A549 (cell line): ENCODE data around the gene C16orf89. TPM values are rescaled to one million over a fixed set of nuclear protein-coding genes. Genes with fewer than 3 reads are reported as not detected.

Source experiments
- ATAC-seq, 2 experiments: fragments of 200-7000 bp in 1 of 2; fragments of >200 bp in 1 of 2; cut with Nextera tagmentation in 1 of 2; cut with Tn5 transposase in 1 of 2; 3 replicates each; pipeline versions ENCODE4 v1.8.0 to v1.9.1; 2018 to 2020; ENCODE audit warnings: mild to moderate bottlenecking in 1 of 2, moderate library complexity in 1 of 2
- CTCF ChIA-PET: fragments of 300-600 bp; sonication (Branson Sonifier 250); formaldehyde crosslinking; extraction: SDS; loops from one replicate; lab custom pipeline; 2021; ENCODE audit warnings: antibody characterized with exemption, inconsistent platforms; lab: Yijun Ruan, JAX
- POLR2A ChIA-PET: fragments of 350-600 bp; formaldehyde crosslinking; extraction: SDS; loops from one replicate; lab custom pipeline; 2021; ENCODE audit warnings: antibody characterized with exemption, inconsistent platforms; lab: Yijun Ruan, JAX
- DNase-seq, 2 experiments: peaks; one replicate each; pipeline versions ENCODE4 v3.0.0 to v3.0.0-alpha.2; 2011 to 2016; ENCODE audit warnings: low read depth in 1 of 2, low spot score in 1 of 2
- FAIRE-seq: peaks from 2 replicates; lab custom pipeline; 2011; peaks lifted over from hg19 to GRCh38; lab: Jason Lieb, UNC
- H3K27ac ChIP-seq, 2 experiments: fragments of >200 bp; sonication (Bioruptor Twin); formaldehyde crosslinking; 3 replicates each; pipeline ENCODE4 v1.5.1; 2016 to 2017
- H3K4me1 ChIP-seq: fragments of >200 bp; sonication (Bioruptor Twin); formaldehyde crosslinking; 3 replicates; pipeline ENCODE4 v1.6.1; 2016
- H3K4me2 ChIP-seq: fragments of >200 bp; sonication (Bioruptor Twin); formaldehyde crosslinking; 3 replicates; pipeline ENCODE4 v1.6.1; 2016
- H3K4me3 ChIP-seq: fragments of >200 bp; sonication (Bioruptor Twin); formaldehyde crosslinking; 3 replicates; pipeline ENCODE4 v1.5.1; 2016
- H3K9me3 ChIP-seq: fragments of >200 bp; sonication (Bioruptor Twin); formaldehyde crosslinking; 3 replicates; pipeline ENCODE4 v1.6.1; 2016
- CEBPB ChIP-seq, 2 experiments: fragments of >200 bp in 1 of 2; sonication (Bioruptor Twin) in 1 of 2; formaldehyde crosslinking in 1 of 2; IDR thresholded peaks; 2 replicates each; pipeline ENCODE4 v1.6.1; 2012 to 2016
- CHD2 ChIP-seq: fragments of 150-350 bp; IDR thresholded peaks from 2 replicates; pipeline ENCODE4 v1.6.1; 2014; ENCODE audit warnings: low read length; ENCODE audit not compliant: partially characterized antibody
- CHD4 ChIP-seq: fragments of 200-600 bp; sonication (generic); IDR thresholded peaks from 2 replicates; pipeline ENCODE4 v1.6.1; 2016; ENCODE audit warnings: antibody characterized with exemption, mild to moderate bottlenecking, borderline replicate concordance
- EHMT2 ChIP-seq: fragments of 200-600 bp; sonication (generic); IDR thresholded peaks from 2 replicates; pipeline ENCODE4 v1.6.1; 2016; ENCODE audit warnings: antibody characterized with exemption, low read depth, mild to moderate bottlenecking, moderate library complexity
- ELK1 ChIP-seq: fragments of 150-350 bp; IDR thresholded peaks from 2 replicates; pipeline ENCODE4 v1.6.1; 2014; ENCODE audit warnings: low read depth, mild to moderate bottlenecking, low read length
- EP300 ChIP-seq, 2 experiments: fragments of >200 bp; sonication (Bioruptor Twin); formaldehyde crosslinking; IDR thresholded peaks; 2 replicates in 1 of 2; 3 replicates in 1 of 2; pipeline ENCODE4 v1.6.1; 2016 to 2017
- FOSB ChIP-seq: fragments of 250-450 bp; sonication (Bioruptor Pico); IDR thresholded peaks from 2 replicates; pipeline ENCODE4 v1.5.0; 2020; ENCODE audit warnings: mild to moderate bottlenecking, moderate library complexity
- FOXS1 ChIP-seq: fragments of 250-450 bp; sonication (Bioruptor Pico); IDR thresholded peaks from 2 replicates; pipeline ENCODE4 v1.5.0; 2020; ENCODE audit warnings: mild to moderate bottlenecking, moderate library complexity
- GATA3 ChIP-seq: IDR thresholded peaks from 2 replicates; pipeline ENCODE4 v1.6.1; 2012; ENCODE audit warnings: borderline replicate concordance
- HDAC2 ChIP-seq: fragments of 200-600 bp; sonication (generic); IDR thresholded peaks from 2 replicates; pipeline ENCODE4 v1.6.1; 2016
- HOXA7 ChIP-seq: fragments of 250-450 bp; sonication (Bioruptor Pico); IDR thresholded peaks from 2 replicates; pipeline ENCODE4 v1.5.0; 2020; ENCODE audit warnings: mild to moderate bottlenecking, moderate library complexity
- HOXB13 ChIP-seq: fragments of 250-450 bp; sonication (Bioruptor Pico); IDR thresholded peaks from 2 replicates; pipeline ENCODE4 v1.5.0; 2020; ENCODE audit warnings: low read depth, mild to moderate bottlenecking, moderate library complexity
- HOXB5 ChIP-seq: fragments of 250-450 bp; sonication (Bioruptor Pico); IDR thresholded peaks from 2 replicates; pipeline ENCODE4 v1.5.0; 2020; ENCODE audit warnings: mild to moderate bottlenecking, moderate library complexity
- JUN ChIP-seq, 2 experiments: fragments of >200 bp; sonication (Bioruptor Twin); formaldehyde crosslinking; IDR thresholded peaks; 2 replicates in 1 of 2; 3 replicates in 1 of 2; pipeline ENCODE4 v1.6.1; 2016 to 2017
- JUNB ChIP-seq: fragments of >200 bp; sonication (Bioruptor Twin); formaldehyde crosslinking; IDR thresholded peaks from 2 replicates; pipeline ENCODE4 v1.6.1; 2016
- KDM1A ChIP-seq: fragments of 200-600 bp; sonication (generic); IDR thresholded peaks from 2 replicates; pipeline ENCODE4 v1.6.1; 2016; ENCODE audit warnings: low read depth, mild to moderate bottlenecking
- KDM5A ChIP-seq: fragments of 200-600 bp; sonication (generic); IDR thresholded peaks from 2 replicates; pipeline ENCODE4 v1.6.1; 2016; ENCODE audit warnings: antibody characterized with exemption, mild to moderate bottlenecking
- NPAS2 ChIP-seq: fragments of 250-450 bp; sonication (Bioruptor Pico); IDR thresholded peaks from 2 replicates; pipeline ENCODE4 v1.8.0; 2022; ENCODE audit warnings: mild to moderate bottlenecking, moderate library complexity, borderline replicate concordance
- PBX3 ChIP-seq: IDR thresholded peaks from 2 replicates; pipeline ENCODE4 v1.6.1; 2012
- PHF8 ChIP-seq: fragments of 200-600 bp; sonication (generic); IDR thresholded peaks from 2 replicates; pipeline ENCODE4 v1.6.1; 2016; ENCODE audit warnings: low read depth, mild to moderate bottlenecking, antibody characterized with exemption, moderate library complexity, borderline replicate concordance
- POLR2A ChIP-seq: IDR thresholded peaks from 2 replicates; pipeline ENCODE4 v1.6.1; 2012; ENCODE audit warnings: mild to moderate bottlenecking, low read length
- RAD21 ChIP-seq, 2 experiments: fragments of >200 bp in 1 of 2; sonication (Bioruptor Twin) in 1 of 2; formaldehyde crosslinking in 1 of 2; IDR thresholded peaks in 1 of 2; conservative IDR thresholded peaks in 1 of 2; 2 replicates in 1 of 2; 3 replicates in 1 of 2; pipeline ENCODE4 v1.6.1; 2012 to 2018; ENCODE audit warnings: inconsistent platforms in 1 of 2
- REST ChIP-seq: fragments of 200-600 bp; sonication (generic); IDR thresholded peaks from 2 replicates; pipeline ENCODE4 v1.6.1; 2016; ENCODE audit warnings: antibody characterized with exemption, mild to moderate bottlenecking, moderate library complexity
- SMC3 ChIP-seq: fragments of >200 bp; sonication (Bioruptor Twin); formaldehyde crosslinking; IDR thresholded peaks from 3 replicates; pipeline ENCODE4 v1.6.1; 2018; ENCODE audit warnings: inconsistent platforms
- TFCP2L1 ChIP-seq: fragments of 250-450 bp; sonication (Bioruptor Pico); IDR thresholded peaks from 2 replicates; pipeline ENCODE4 v1.5.0; 2021; ENCODE audit warnings: mild to moderate bottlenecking
- USF2 ChIP-seq: fragments of 450-650 bp; IDR thresholded peaks from 2 replicates; pipeline ENCODE4 v1.6.1; 2014; ENCODE audit warnings: antibody characterized with exemption
- ZC3H11A ChIP-seq: fragments of 450-650 bp; IDR thresholded peaks from 2 replicates; pipeline ENCODE4 v1.6.1; 2014; ENCODE audit warnings: antibody characterized with exemption, mild to moderate bottlenecking
- ZSCAN20 ChIP-seq: fragments of 250-450 bp; sonication (Bioruptor Pico); IDR thresholded peaks from 2 replicates; pipeline ENCODE4 v1.8.0; 2022; ENCODE audit warnings: mild to moderate bottlenecking, moderate library complexity
- WGBS: methylation state at CpG from one replicate; pipeline ENCODE4 v1.1.6; 2017; ENCODE audit errors: missing lambda C conversion rate; 5-methylcytosine and 5-hydroxymethylcytosine counted together
- polyA plus RNA-seq, 4 experiments: library from polyadenylated mRNA; depleted of rRNA in 3 of 4; stranded (reverse); fragments of >200 nt; fragmentation: RNase III in 1 of 4; extraction: RNeasy Plus Mini Kit Qiagen cat#74134 plus additional on column Dnase treatment in 1 of 4; gene quantifications; 2 replicates in 3 of 4; 3 replicates in 1 of 4; pipeline ENCODE4 v1.2.3, GENCODE V29; 2011 to 2017
- TF ChIP-seq, protein P1 (sequence below): IDR thresholded peaks from 2 replicates; pipeline ENCODE4 v1.6.1; 2012
- TF ChIP-seq, protein P2 (sequence below): fragments of >200 bp; sonication (Bioruptor Twin); formaldehyde crosslinking; IDR thresholded peaks from 3 replicates; pipeline ENCODE4 v1.5.1; 2016

Gene C16orf89
- polyA plus RNA-seq, 2 of the 4 experiments (the other 2 are of a cell fraction): not detected

GRCh38 chr16:5033256-5034166 lies 32.2 kb downstream of the C16orf89 start, which contains the start of gene NAGPA:
Gene NAGPA (minus strand): TSS chr16:5033935. CDS start chr16:5033914, 21 bp downstream.
- H3K4me3 ChIP-seq: peak within 1 kb of the TSS; percentile 92
- H3K9me3 ChIP-seq: no peaks in the 10 kb centered on the region
- FAIRE-seq (no peak), DNase-seq (peak; percentile 87 to 89), ATAC-seq (peak; percentile 91 to 92)
- POLR2A ChIA-PET: interaction anchor here (0.8 to 1.3 kb wide), 2 partner anchors 9 to 13 kb away, joined by 3 to 5 read pairs; no protein-coding TSS in a partner anchor
- peak within 1 kb of the TSS; percentile 85 for H3K4me2 ChIP-seq
- peak within 1 kb of the TSS; percentile 79 to 89 for H3K27ac ChIP-seq
- H3K4me1 ChIP-seq: peaks cover 11% of the 10 kb centered on the region
- CTCF ChIA-PET: interaction anchor here (0.5 to 2.5 kb wide), 4 partner anchors 9 to 1411 kb away, joined by 3 to 12 read pairs (median 4); no protein-coding TSS in a partner anchor
- 2% methylated on average over 17 of the region's 104 CpGs for WGBS
- TF ChIP-seq TFCP2L1 (CRISPR knock-in tag) (no peak), FOSB (CRISPR knock-in tag) (no peak), ELK1 (no peak), EHMT2 (no peak), SMC3 (no peak), ZSCAN20 (CRISPR knock-in tag) (no peak), GATA3 (0 out of 2 replicates have a peak, but pooled peaks have one; percentile 39), JUN (IDR thresholded peaks at IDR 0.05) (peak in 1 of 2 experiments; percentile 63; a peak in 2 of 5 replicates), PBX3 (peak; percentile 75; the same call in 1 of the 2 replicates), KDM5A (peak; percentile 100), NPAS2 (no peak), USF2 (peak; percentile 99), JUNB (no peak), EP300 (IDR thresholded peaks at IDR 0.05) (no peak), HOXB13 (CRISPR knock-in tag) (no peak), HOXA7 (CRISPR knock-in tag) (no peak), HOXB5 (CRISPR knock-in tag) (0 out of 2 replicates have a peak, but pooled peaks have one; percentile 44), ZC3H11A (no peak), CHD4 (no peak), REST (peak; percentile 49), FOXS1 (CRISPR knock-in tag) (no peak), CEBPB (IDR thresholded peaks at IDR 0.05) (peak in 1 of 2 experiments; percentile 3; a peak in 1 of 4 replicates), RAD21 (conservative IDR thresholded peaks at IDR 0.05 in 1 of 2, IDR thresholded peaks at IDR 0.05 in 1 of 2) (no peak), POLR2A (peak; percentile 49), CHD2 (no peak), KDM1A (no peak), HDAC2 (peak; percentile 98), PHF8 (peak; percentile 77)
- TF ChIP-seq, protein P1, sequence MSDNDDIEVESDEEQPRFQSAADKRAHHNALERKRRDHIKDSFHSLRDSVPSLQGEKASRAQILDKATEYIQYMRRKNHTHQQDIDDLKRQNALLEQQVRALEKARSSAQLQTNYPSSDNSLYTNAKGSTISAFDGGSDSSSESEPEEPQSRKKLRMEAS: peak; percentile 80
- TF ChIP-seq, protein P2, sequence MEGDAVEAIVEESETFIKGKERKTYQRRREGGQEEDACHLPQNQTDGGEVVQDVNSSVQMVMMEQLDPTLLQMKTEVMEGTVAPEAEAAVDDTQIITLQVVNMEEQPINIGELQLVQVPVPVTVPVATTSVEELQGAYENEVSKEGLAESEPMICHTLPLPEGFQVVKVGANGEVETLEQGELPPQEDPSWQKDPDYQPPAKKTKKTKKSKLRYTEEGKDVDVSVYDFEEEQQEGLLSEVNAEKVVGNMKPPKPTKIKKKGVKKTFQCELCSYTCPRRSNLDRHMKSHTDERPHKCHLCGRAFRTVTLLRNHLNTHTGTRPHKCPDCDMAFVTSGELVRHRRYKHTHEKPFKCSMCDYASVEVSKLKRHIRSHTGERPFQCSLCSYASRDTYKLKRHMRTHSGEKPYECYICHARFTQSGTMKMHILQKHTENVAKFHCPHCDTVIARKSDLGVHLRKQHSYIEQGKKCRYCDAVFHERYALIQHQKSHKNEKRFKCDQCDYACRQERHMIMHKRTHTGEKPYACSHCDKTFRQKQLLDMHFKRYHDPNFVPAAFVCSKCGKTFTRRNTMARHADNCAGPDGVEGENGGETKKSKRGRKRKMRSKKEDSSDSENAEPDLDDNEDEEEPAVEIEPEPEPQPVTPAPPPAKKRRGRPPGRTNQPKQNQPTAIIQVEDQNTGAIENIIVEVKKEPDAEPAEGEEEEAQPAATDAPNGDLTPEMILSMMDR: no peak
